Endothelial cell of umbilical vein (primary cell): ENCODE results near the gene UCK1. TPM values are rescaled to one million over a fixed set of nuclear protein-coding genes. Genes with fewer than 3 reads are reported as not detected.

ENCODE experiments used
- BruUV-seq: library from RNA; stranded (reverse); fragments of 400-500 nt; replicated peaks from 2 replicates; lab custom pipeline; 2021; lab: Mats Ljungman, UMichigan
- CTCF ChIA-PET: fragments of 300-600, 350-600 bp; sonication (Branson Sonifier 250); formaldehyde crosslinking; loops from one replicate; lab custom pipeline; 2021; ENCODE audit warnings: antibody characterized with exemption, inconsistent platforms; lab: Charles Lee
- POLR2A ChIA-PET: fragments of 300-600, 350-600 bp; sonication (Branson Sonifier 250); formaldehyde crosslinking; loops from one replicate; lab custom pipeline; 2021; ENCODE audit warnings: antibody characterized with exemption, inconsistent platforms; lab: Charles Lee
- DNase-seq: peaks from one replicate; pipeline ENCODE4 v3.0.0-alpha.2; 2011; ENCODE audit warnings: low read depth, low spot score
- FAIRE-seq: peaks from 2 replicates; lab custom pipeline; 2011; peaks lifted over from hg19 to GRCh38; lab: Jason Lieb, UNC
- H2AFZ ChIP-seq: 2 replicates; pipeline ENCODE4 v1.6.0; 2012; ENCODE audit warnings: low read depth, low read length, control low read depth, inconsistent platforms
- H3K27ac ChIP-seq: 2 replicates; pipeline ENCODE4 v1.5.1; 2011; ENCODE audit warnings: low read depth, mild to moderate bottlenecking, control low read depth, low read length, moderate library complexity; ENCODE audit not compliant: insufficient read depth
- H3K27me3 ChIP-seq, 2 experiments: 2 replicates each; pipeline versions ENCODE4 v1.6.0 to v1.6.1; 2011; ENCODE audit warnings: low read length in 2 of 2, mixed read lengths in 1 of 2; ENCODE audit not compliant: control insufficient read depth in 2 of 2, insufficient read depth in 2 of 2
- H3K36me3 ChIP-seq, 2 experiments: 2 replicates in 1 of 2; 3 replicates in 1 of 2; pipeline ENCODE4 v1.5.1; 2011; ENCODE audit warnings: low read length in 2 of 2, mild to moderate bottlenecking in 1 of 2, moderate library complexity in 1 of 2; ENCODE audit not compliant: control insufficient read depth in 2 of 2, insufficient read depth in 2 of 2; ENCODE audit errors: extremely low read depth in 1 of 2
- H3K4me1 ChIP-seq: 3 replicates; pipeline ENCODE4 v1.5.1; 2011; ENCODE audit warnings: mild to moderate bottlenecking, low read length; ENCODE audit not compliant: control insufficient read depth, insufficient read depth; ENCODE audit errors: extremely low read depth
- H3K4me2 ChIP-seq: 2 replicates; pipeline ENCODE4 v1.6.1; 2011; ENCODE audit warnings: low read length, control low read depth, mixed read lengths; ENCODE audit not compliant: insufficient read depth
- H3K4me3 ChIP-seq, 3 experiments: fragments of 200-600 bp in 1 of 3; sonication (generic), shearing (Covaris generic) in 1 of 3; replicated peaks in 1 of 3; 2 replicates each; pipeline ENCODE4 v1.5.1; 2011 to 2016; ENCODE audit warnings: control low read depth in 3 of 3, low read length in 3 of 3, mild to moderate bottlenecking in 2 of 3, inconsistent platforms in 1 of 3, low read depth in 1 of 3, moderate library complexity in 1 of 3; ENCODE audit not compliant: insufficient read depth in 1 of 3
- H3K79me2 ChIP-seq: 2 replicates; pipeline ENCODE4 v1.6.0; 2012; ENCODE audit warnings: low read length, inconsistent platforms; ENCODE audit not compliant: control insufficient read depth, insufficient read depth
- H3K9ac ChIP-seq: replicated peaks from 2 replicates; pipeline ENCODE3; 2011; ENCODE audit warnings: low read length, control low read depth; ENCODE audit not compliant: insufficient read depth; ENCODE audit errors: extremely low read depth
- H3K9me1 ChIP-seq: replicated peaks from 3 replicates; pipeline ENCODE4 v1.6.0; 2011; ENCODE audit warnings: mild to moderate bottlenecking, low read length; ENCODE audit not compliant: control insufficient read depth, insufficient read depth; ENCODE audit errors: extremely low read depth
- H3K9me3 ChIP-seq: replicated peaks from 2 replicates; pipeline ENCODE4 v1.5.1; 2012; ENCODE audit warnings: low read length, inconsistent platforms; ENCODE audit not compliant: control insufficient read depth, insufficient read depth
- H4K20me1 ChIP-seq: replicated peaks from 2 replicates; pipeline ENCODE3; 2011; ENCODE audit warnings: mild to moderate bottlenecking, low read length; ENCODE audit not compliant: control insufficient read depth, insufficient read depth; ENCODE audit errors: extremely low read depth
- EZH2 ChIP-seq: IDR thresholded peaks from 2 replicates; pipeline ENCODE4 v1.6.1; 2012; ENCODE audit warnings: borderline replicate concordance, low read depth, mild to moderate bottlenecking, moderate library complexity, low read length, inconsistent platforms; ENCODE audit not compliant: severe bottlenecking
- FOS ChIP-seq: IDR thresholded peaks from 2 replicates; pipeline ENCODE4 v1.6.1; 2011; ENCODE audit warnings: mild to moderate bottlenecking, low read length, moderate library complexity, borderline replicate concordance; ENCODE audit not compliant: insufficient read depth
- GATA2 ChIP-seq: IDR thresholded peaks from 2 replicates; pipeline ENCODE4 v1.7.0; 2011; ENCODE audit warnings: low read depth, mild to moderate bottlenecking, moderate library complexity, mixed read lengths, low read length; ENCODE audit not compliant: insufficient read length, insufficient read depth
- JUN ChIP-seq: IDR thresholded peaks from 2 replicates; pipeline ENCODE4 v1.6.1; 2011; ENCODE audit warnings: borderline replicate concordance, low read depth; ENCODE audit not compliant: insufficient read length, insufficient read depth
- MYC ChIP-seq: IDR thresholded peaks from one replicate; pipeline ENCODE4 v1.6.1; 2011; ENCODE audit warnings: mild to moderate bottlenecking, low read depth, low read length
- POLR2A ChIP-seq: IDR thresholded peaks from 2 replicates; pipeline ENCODE4 v1.6.1; 2012; ENCODE audit warnings: low read depth, mild to moderate bottlenecking, control low read depth, low read length
- POLR2AphosphoS5 ChIP-seq: IDR thresholded peaks from 2 replicates; pipeline ENCODE4 v1.6.1; 2012; ENCODE audit warnings: low read depth, mild to moderate bottlenecking, control low read depth, low read length, moderate library complexity; ENCODE audit not compliant: insufficient read depth
- dilution Hi-C: fragments of 300-500 bp; cut with MboI; formaldehyde crosslinking; loops from one replicate; pipeline ENCODE4 v1.15.0; 2019; ENCODE audit warnings: low sequenced_read_pairs; ENCODE audit not compliant: extremely low pct_ligation_motif_present
- intact Hi-C: fragments of 100-400 bp; cut with micrococcal nuclease; formaldehyde crosslinking; loops from one replicate; pipeline ENCODE4 v1.10.0; 2022
- polyA plus RNA-seq, 4 experiments: library from polyadenylated mRNA; depleted of rRNA in 3 of 4; stranded (reverse) in 3 of 4; unstranded in 1 of 4; fragments of >200 nt; gene quantifications; 2 replicates each; pipeline versions ENCODE4 v1.2.1 to v1.2.3, GENCODE V29; 2011 to 2012; ENCODE audit warnings: missing spikeins in 1 of 4
- total RNA-seq: library from RNA; stranded (reverse); gene quantifications from 2 replicates; pipeline ENCODE4 v1.2.3, GENCODE V29; 2021
- TF ChIP-seq, protein P1 (sequence below): IDR thresholded peaks from 2 replicates; pipeline ENCODE4 v1.6.1; 2011; ENCODE audit not compliant: insufficient read depth, insufficient read length
- TF ChIP-seq, protein P2 (sequence below), 2 donors: IDR thresholded peaks; 1 replicate in 1 of 2; 2 replicates in 1 of 2; pipeline ENCODE4 v1.5.1; 2011; ENCODE audit warnings: low read length in 2 of 2, mild to moderate bottlenecking in 2 of 2, moderate library complexity in 2 of 2, control low read depth in 1 of 2, inconsistent platforms in 1 of 2, low read depth in 1 of 2; ENCODE audit not compliant: insufficient read depth in 1 of 2; ENCODE audit errors: extremely low read depth in 1 of 2

UCK1 gene
- total and polyA plus RNA-seq, 2 donors (not counting 3 experiments of a cell fraction or from before 2014, with no cell fraction given): 23.6 to 30.1 TPM

DNA sequence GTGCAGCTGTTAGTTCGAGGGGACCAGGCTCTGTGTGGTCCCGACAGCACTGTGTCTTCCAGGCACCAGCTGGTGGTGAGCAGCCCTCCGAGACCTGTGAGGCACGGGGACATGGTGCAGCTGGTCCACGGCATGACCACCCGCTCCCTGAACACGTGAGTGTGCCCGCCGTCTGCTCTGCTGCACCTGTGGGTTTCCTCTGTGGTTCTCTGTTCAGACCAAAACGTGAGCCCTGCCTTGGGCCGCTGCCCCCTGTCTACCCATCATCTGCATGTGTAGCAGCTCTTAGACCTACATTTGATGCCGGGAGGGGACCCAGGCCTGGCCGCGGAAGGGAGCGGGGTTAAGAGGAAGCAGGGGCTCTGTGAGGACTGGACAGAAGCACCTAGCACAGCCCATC, 17.9 kb downstream of the UCK1 start:
- no peak for FAIRE-seq
- Histone ChIP-seq H3K9me1 (no peaks in the 10 kb centered on the region), H3K79me2 (no peaks in the 10 kb centered on the region), H3K9ac (no peak overlapping the region), H3K4me1 (no peaks in the 10 kb centered on the region), H3K27ac (no peak overlapping the region), H3K36me3 (peaks cover 18 to 71% of the 10 kb centered on the region in 2 experiments), H2AFZ (no peak overlapping the region), H3K4me3 (no peak overlapping the region), H3K27me3 (no peaks in the 10 kb centered on the region), H4K20me1 (no peaks in the 10 kb centered on the region), H3K4me2 (no peak overlapping the region), H3K9me3 (no peaks in the 10 kb centered on the region)
- no TSS peak for BruUV-seq
- intact Hi-C loops: no loop called here
- DNase-seq: no peak
- ChIA-PET CTCF (interaction anchor here (1.1 kb wide), 1 partner anchor 10 kb away, joined by 3 read pairs; no protein-coding TSS in a partner anchor), POLR2A (no interaction called here)
- no peak for TF ChIP-seq JUN
- TF ChIP-seq POLR2A: no peak
- TF ChIP-seq, protein P1, sequence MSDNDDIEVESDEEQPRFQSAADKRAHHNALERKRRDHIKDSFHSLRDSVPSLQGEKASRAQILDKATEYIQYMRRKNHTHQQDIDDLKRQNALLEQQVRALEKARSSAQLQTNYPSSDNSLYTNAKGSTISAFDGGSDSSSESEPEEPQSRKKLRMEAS: no peak
- no peak for TF ChIP-seq EZH2
- no peak for TF ChIP-seq MYC
- no peak for TF ChIP-seq GATA2
- TF ChIP-seq, protein P2, sequence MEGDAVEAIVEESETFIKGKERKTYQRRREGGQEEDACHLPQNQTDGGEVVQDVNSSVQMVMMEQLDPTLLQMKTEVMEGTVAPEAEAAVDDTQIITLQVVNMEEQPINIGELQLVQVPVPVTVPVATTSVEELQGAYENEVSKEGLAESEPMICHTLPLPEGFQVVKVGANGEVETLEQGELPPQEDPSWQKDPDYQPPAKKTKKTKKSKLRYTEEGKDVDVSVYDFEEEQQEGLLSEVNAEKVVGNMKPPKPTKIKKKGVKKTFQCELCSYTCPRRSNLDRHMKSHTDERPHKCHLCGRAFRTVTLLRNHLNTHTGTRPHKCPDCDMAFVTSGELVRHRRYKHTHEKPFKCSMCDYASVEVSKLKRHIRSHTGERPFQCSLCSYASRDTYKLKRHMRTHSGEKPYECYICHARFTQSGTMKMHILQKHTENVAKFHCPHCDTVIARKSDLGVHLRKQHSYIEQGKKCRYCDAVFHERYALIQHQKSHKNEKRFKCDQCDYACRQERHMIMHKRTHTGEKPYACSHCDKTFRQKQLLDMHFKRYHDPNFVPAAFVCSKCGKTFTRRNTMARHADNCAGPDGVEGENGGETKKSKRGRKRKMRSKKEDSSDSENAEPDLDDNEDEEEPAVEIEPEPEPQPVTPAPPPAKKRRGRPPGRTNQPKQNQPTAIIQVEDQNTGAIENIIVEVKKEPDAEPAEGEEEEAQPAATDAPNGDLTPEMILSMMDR (IDR thresholded peaks at IDR 0.05; ENCODE audit: extremely low read depth in 1 of 2, insufficient read depth in 1 of 2, low read depth in 1 of 2, low read length in 2 of 2): no peak
- TF ChIP-seq FOS: no peak
- no peak for TF ChIP-seq POLR2AphosphoS5
- dilution Hi-C loops: no loop called here
